ENCODE measurements around the gene YY1AP1. TPM values are rescaled to one million over a fixed set of nuclear protein-coding genes. Genes with fewer than 3 reads are reported as not detected.

The YY1AP1 gene
- total RNA-seq, 1 donor, result 54.6 TPM

- TF ChIP-seq CTCF (IDR thresholded peaks at IDR 0.05; ENCODE audit: extremely low read depth, low read depth, low read length), result no peak
- Histone ChIP-seq H3K27ac (ENCODE audit: low read depth, low read length) (no peak overlapping the region), H3K4me1 (ENCODE audit: insufficient read depth, low read length) (peaks cover 22% of the 10 kb centered on the region), H3K4me3 (ENCODE audit: insufficient read depth, low read length) (no peak overlapping the region), H3K36me3 (ENCODE audit: insufficient read depth, low read length) (no peaks in the 10 kb centered on the region), H3K9me3 (ENCODE audit: low read depth, low read length) (no peaks in the 10 kb centered on the region), H3K4me2 (ENCODE audit: insufficient read depth, low read length) (no peak overlapping the region), H3K79me2 (ENCODE audit: insufficient read depth, low read length) (no peaks in the 10 kb centered on the region), H2AFZ (ENCODE audit: low read length) (no peak overlapping the region), H3K27me3 (ENCODE audit: insufficient read depth, low read length) (peaks cover 11% of the 10 kb centered on the region), H4K20me1 (ENCODE audit: insufficient read depth, low read length) (no peaks in the 10 kb centered on the region)
- DNase-seq (ENCODE audit: insufficient read length, low spot score, missing footprints), result no peak
Observed at GRCh38 chr1:155652951-155653350, 35.6 kb downstream of the YY1AP1 start.

- Histone ChIP-seq H3K79me2 (ENCODE audit: insufficient read depth, low read length) (no peaks in the 10 kb centered on the region), H3K27ac (ENCODE audit: low read depth, low read length) (peak overlapping the region; percentile 67), H3K36me3 (ENCODE audit: insufficient read depth, low read length) (no peaks in the 10 kb centered on the region), H3K9me3 (ENCODE audit: low read depth, low read length) (no peaks in the 10 kb centered on the region), H3K27me3 (ENCODE audit: insufficient read depth, low read length) (peaks cover 11% of the 10 kb centered on the region), H3K4me1 (ENCODE audit: insufficient read depth, low read length) (peaks cover 23% of the 10 kb centered on the region), H4K20me1 (ENCODE audit: insufficient read depth, low read length) (no peaks in the 10 kb centered on the region), H3K4me3 (ENCODE audit: insufficient read depth, low read length) (peak overlapping the region; percentile 52), H2AFZ (ENCODE audit: low read length) (no peak overlapping the region), H3K4me2 (ENCODE audit: insufficient read depth, low read length) (peak overlapping the region; percentile 66)
- no peak for TF ChIP-seq CTCF (IDR thresholded peaks at IDR 0.05; ENCODE audit: extremely low read depth, low read depth, low read length)
- DNase-seq (ENCODE audit: insufficient read length, low spot score, missing footprints), result no peak
Observed at GRCh38 chr1:155651861-155652661, 36.5 kb downstream of the YY1AP1 start.

GRCh38 chr1:155650231-155650757 lies 38.3 kb downstream of the YY1AP1 start:
- Histone ChIP-seq H3K4me1 (ENCODE audit: insufficient read depth, low read length) (peaks cover 36% of the 10 kb centered on the region), H3K27ac (ENCODE audit: low read depth, low read length) (no peak overlapping the region), H3K27me3 (ENCODE audit: insufficient read depth, low read length) (peaks cover 8% of the 10 kb centered on the region), H3K36me3 (ENCODE audit: insufficient read depth, low read length) (no peaks in the 10 kb centered on the region), H3K79me2 (ENCODE audit: insufficient read depth, low read length) (peaks cover 3% of the 10 kb centered on the region), H4K20me1 (ENCODE audit: insufficient read depth, low read length) (no peaks in the 10 kb centered on the region), H3K4me2 (ENCODE audit: insufficient read depth, low read length) (no peak overlapping the region), H2AFZ (ENCODE audit: low read length) (no peak overlapping the region), H3K4me3 (ENCODE audit: insufficient read depth, low read length) (no peak overlapping the region), H3K9me3 (ENCODE audit: low read depth, low read length) (no peaks in the 10 kb centered on the region)
- TF ChIP-seq CTCF (IDR thresholded peaks at IDR 0.05; ENCODE audit: extremely low read depth, low read depth, low read length), result no peak
- no peak for DNase-seq (ENCODE audit: insufficient read length, low spot score, missing footprints)

GRCh38 chr1:155649676-155650075 lies 38.9 kb downstream of the YY1AP1 start:
- Histone ChIP-seq H3K27ac (ENCODE audit: low read depth, low read length) (no peak overlapping the region), H2AFZ (ENCODE audit: low read length) (no peak overlapping the region), H3K27me3 (ENCODE audit: insufficient read depth, low read length) (peaks cover 7% of the 10 kb centered on the region), H3K4me1 (ENCODE audit: insufficient read depth, low read length) (peaks cover 41% of the 10 kb centered on the region), H3K79me2 (ENCODE audit: insufficient read depth, low read length) (peaks cover 3% of the 10 kb centered on the region), H3K36me3 (ENCODE audit: insufficient read depth, low read length) (no peaks in the 10 kb centered on the region), H3K9me3 (ENCODE audit: low read depth, low read length) (no peaks in the 10 kb centered on the region), H3K4me3 (ENCODE audit: insufficient read depth, low read length) (no peak overlapping the region), H4K20me1 (ENCODE audit: insufficient read depth, low read length) (no peaks in the 10 kb centered on the region), H3K4me2 (ENCODE audit: insufficient read depth, low read length) (no peak overlapping the region)
- no peak for TF ChIP-seq CTCF (IDR thresholded peaks at IDR 0.05; ENCODE audit: extremely low read depth, low read depth, low read length)
- no peak for DNase-seq (ENCODE audit: insufficient read length, low spot score, missing footprints)

Data from osteoblast (primary cell).